Tibial nerve (tissue), 4 donors: ENCODE measurements around the gene AMELX. TPM values are rescaled to one million over a fixed set of nuclear protein-coding genes. Genes with fewer than 3 reads are reported as not detected.

Experiments
- DNase-seq, 2 donors: peaks; one replicate each; pipeline ENCODE4 v3.0.0-alpha.2; 2019; ENCODE audit warnings: low spot score in 2 of 2
- H3K27ac ChIP-seq, 4 donors: fragments of 200-600 bp; sonication (generic) in 3 of 4; one replicate each; pipeline ENCODE4 v1.5.1; 2017 to 2019; ENCODE audit warnings: mild to moderate bottlenecking in 1 of 4
- H3K27me3 ChIP-seq, 2 donors: fragments of 200-600 bp; sonication (generic) in 1 of 2; one replicate each; pipeline versions ENCODE4 v1.5.1 to v1.6.0; 2017 to 2019
- H3K36me3 ChIP-seq, 3 donors: fragments of 200-600 bp; sonication (generic); one replicate each; pipeline ENCODE4 v1.5.1; 2018 to 2019
- H3K4me1 ChIP-seq, 4 donors: fragments of 200-600 bp; sonication (generic) in 3 of 4; one replicate each; pipeline ENCODE4 v1.5.1; 2017 to 2019
- H3K4me3 ChIP-seq, 4 donors: fragments of 200-600 bp; sonication (generic) in 3 of 4; one replicate each; pipeline ENCODE4 v1.5.1; 2017 to 2019; ENCODE audit warnings: mild to moderate bottlenecking in 1 of 4, moderate library complexity in 1 of 4
- H3K9me3 ChIP-seq, 4 donors: fragments of 200-600 bp; sonication (generic) in 3 of 4; one replicate each; pipeline ENCODE4 v1.5.1; 2017 to 2019
- EP300 ChIP-seq, 2 donors: sonication (generic); formaldehyde crosslinking; IDR thresholded peaks; one replicate each; pipeline ENCODE4 v1.6.1; 2017; ENCODE audit warnings: antibody characterized with exemption in 2 of 2, mild to moderate bottlenecking in 1 of 2
- POLR2A ChIP-seq, 2 donors: fragments of 450-650 bp; IDR thresholded peaks; one replicate each; pipeline ENCODE4 v1.6.1; 2017; ENCODE audit warnings: antibody characterized with exemption in 2 of 2, mild to moderate bottlenecking in 2 of 2, moderate library complexity in 2 of 2
- WGBS, 2 donors: methylation state at CpG; one replicate each; pipeline ENCODE4 v1.1.5; 2018; 5-methylcytosine and 5-hydroxymethylcytosine counted together
- total RNA-seq, 4 donors: library from RNA; depleted of rRNA; stranded (reverse); fragments of >200 nt; gene quantifications; one replicate each; pipeline ENCODE4 v1.1.0, GENCODE V29; 2016
- TF ChIP-seq, protein P1 (sequence below), 5 experiments: fragments of 200-600 bp in 3 of 5; fragments of 450-650 bp in 2 of 5; sonication (generic) in 3 of 5; IDR thresholded peaks; one replicate each; pipeline ENCODE4 v1.5.1; 2016 to 2019; ENCODE audit warnings: antibody characterized with exemption in 5 of 5, mild to moderate bottlenecking in 3 of 5, moderate library complexity in 2 of 5

Gene AMELX
- total RNA-seq, 4 donors from 2014 or later = not detected

GRCh38 chrX:11273544-11273943, 19.7 kb upstream of the AMELX start:
- Histone ChIP-seq H3K36me3 (no peaks in the 10 kb centered on the region), H3K27ac (no peak overlapping the region), H3K27me3 (no peaks in the 10 kb centered on the region), H3K4me1 (no peaks in the 10 kb centered on the region), H3K9me3 (no peaks in the 10 kb centered on the region), H3K4me3 (no peak overlapping the region)
- WGBS, 2 donors = 81 to 89% methylated on average over 1 of the region's 1 CpG
- TF ChIP-seq POLR2A (IDR thresholded peaks at IDR 0.05) (no peak), EP300 (IDR thresholded peaks at IDR 0.05) (no peak)
- TF ChIP-seq, protein P1, sequence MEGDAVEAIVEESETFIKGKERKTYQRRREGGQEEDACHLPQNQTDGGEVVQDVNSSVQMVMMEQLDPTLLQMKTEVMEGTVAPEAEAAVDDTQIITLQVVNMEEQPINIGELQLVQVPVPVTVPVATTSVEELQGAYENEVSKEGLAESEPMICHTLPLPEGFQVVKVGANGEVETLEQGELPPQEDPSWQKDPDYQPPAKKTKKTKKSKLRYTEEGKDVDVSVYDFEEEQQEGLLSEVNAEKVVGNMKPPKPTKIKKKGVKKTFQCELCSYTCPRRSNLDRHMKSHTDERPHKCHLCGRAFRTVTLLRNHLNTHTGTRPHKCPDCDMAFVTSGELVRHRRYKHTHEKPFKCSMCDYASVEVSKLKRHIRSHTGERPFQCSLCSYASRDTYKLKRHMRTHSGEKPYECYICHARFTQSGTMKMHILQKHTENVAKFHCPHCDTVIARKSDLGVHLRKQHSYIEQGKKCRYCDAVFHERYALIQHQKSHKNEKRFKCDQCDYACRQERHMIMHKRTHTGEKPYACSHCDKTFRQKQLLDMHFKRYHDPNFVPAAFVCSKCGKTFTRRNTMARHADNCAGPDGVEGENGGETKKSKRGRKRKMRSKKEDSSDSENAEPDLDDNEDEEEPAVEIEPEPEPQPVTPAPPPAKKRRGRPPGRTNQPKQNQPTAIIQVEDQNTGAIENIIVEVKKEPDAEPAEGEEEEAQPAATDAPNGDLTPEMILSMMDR (IDR thresholded peaks at IDR 0.05) = no peak
- DNase-seq = no peak

GRCh38 chrX:11282043-11282442, 11.2 kb upstream of the AMELX start:
- Histone ChIP-seq H3K36me3 (no peaks in the 10 kb centered on the region), H3K27me3 (no peaks in the 10 kb centered on the region), H3K4me1 (no peaks in the 10 kb centered on the region), H3K27ac (no peak overlapping the region), H3K9me3 (no peaks in the 10 kb centered on the region), H3K4me3 (no peak overlapping the region)
- 28 to 71% methylated on average over 2 of the region's 2 CpGs for WGBS, 2 donors
- no peak for DNase-seq
- TF ChIP-seq EP300 (IDR thresholded peaks at IDR 0.05) = no peak
- no peak for TF ChIP-seq POLR2A (IDR thresholded peaks at IDR 0.05)
- TF ChIP-seq, protein P1 (IDR thresholded peaks at IDR 0.05) = no peak

DNA sequence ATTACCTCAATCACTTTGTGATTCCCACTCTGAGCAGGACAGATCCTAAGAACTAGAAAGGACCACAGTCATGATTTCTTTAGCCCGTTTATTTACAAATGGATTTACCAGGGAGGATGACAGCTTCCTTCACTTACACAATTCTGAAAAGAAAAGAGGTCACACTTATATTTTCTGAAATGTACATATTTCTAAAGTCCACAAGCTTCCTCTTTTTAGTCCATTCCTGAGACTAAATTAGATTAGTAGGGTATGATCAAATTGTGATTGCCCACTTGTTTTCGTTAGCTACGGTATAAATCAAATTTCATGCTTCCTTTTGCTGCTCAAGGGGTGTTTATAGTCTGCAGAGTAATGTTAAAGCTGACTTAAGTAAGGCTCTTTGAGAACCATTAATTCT, 7.6 kb upstream of the AMELX start:
- DNase-seq = no peak
- H3K4me1 ChIP-seq = no peaks in the 10 kb centered on the region
- H3K27ac ChIP-seq = no peak overlapping the region
- TF ChIP-seq, protein P1 (IDR thresholded peaks at IDR 0.05) = no peak
- TF ChIP-seq EP300 (IDR thresholded peaks at IDR 0.05) (no peak), POLR2A (IDR thresholded peaks at IDR 0.05) (no peak)
- H3K36me3 ChIP-seq = no peaks in the 10 kb centered on the region
- WGBS, 2 donors = 72 to 84% methylated on average over 3 of the region's 3 CpGs
- no peaks in the 10 kb centered on the region for H3K9me3 ChIP-seq
- no peaks in the 10 kb centered on the region for H3K27me3 ChIP-seq
- no peak overlapping the region for H3K4me3 ChIP-seq

DNA sequence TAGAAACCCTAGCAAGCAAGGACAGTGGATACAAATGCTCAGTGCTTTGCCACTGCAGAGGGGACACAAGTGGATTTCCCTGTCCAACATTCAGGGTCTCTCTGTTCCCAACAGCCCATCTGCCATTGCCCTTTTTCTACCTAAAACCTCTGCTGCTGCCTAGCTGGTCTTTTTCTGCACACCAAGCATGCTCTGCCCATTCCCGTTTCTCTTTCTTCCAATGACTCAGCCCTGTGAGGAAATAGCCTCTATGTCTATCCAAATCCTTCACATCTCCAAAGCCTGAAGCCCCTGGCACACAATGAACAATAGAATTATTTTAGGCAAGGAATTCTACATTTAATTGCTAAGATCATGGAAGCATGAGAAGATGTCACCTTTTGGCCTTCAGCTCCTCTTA, 5.7 kb upstream of the AMELX start:
- H3K27ac ChIP-seq = no peak overlapping the region
- no peak for TF ChIP-seq POLR2A (IDR thresholded peaks at IDR 0.05)
- TF ChIP-seq, protein P1 (IDR thresholded peaks at IDR 0.05) = no peak
- no peak for TF ChIP-seq EP300 (IDR thresholded peaks at IDR 0.05)
- H3K4me1 ChIP-seq = no peaks in the 10 kb centered on the region
- H3K36me3 ChIP-seq = no peaks in the 10 kb centered on the region
- 42 to 58% methylated on average over 1 of the region's 1 CpG for WGBS, 2 donors
- no peaks in the 10 kb centered on the region for H3K9me3 ChIP-seq
- no peaks in the 10 kb centered on the region for H3K27me3 ChIP-seq
- no peak overlapping the region for H3K4me3 ChIP-seq
- no peak for DNase-seq

DNA sequence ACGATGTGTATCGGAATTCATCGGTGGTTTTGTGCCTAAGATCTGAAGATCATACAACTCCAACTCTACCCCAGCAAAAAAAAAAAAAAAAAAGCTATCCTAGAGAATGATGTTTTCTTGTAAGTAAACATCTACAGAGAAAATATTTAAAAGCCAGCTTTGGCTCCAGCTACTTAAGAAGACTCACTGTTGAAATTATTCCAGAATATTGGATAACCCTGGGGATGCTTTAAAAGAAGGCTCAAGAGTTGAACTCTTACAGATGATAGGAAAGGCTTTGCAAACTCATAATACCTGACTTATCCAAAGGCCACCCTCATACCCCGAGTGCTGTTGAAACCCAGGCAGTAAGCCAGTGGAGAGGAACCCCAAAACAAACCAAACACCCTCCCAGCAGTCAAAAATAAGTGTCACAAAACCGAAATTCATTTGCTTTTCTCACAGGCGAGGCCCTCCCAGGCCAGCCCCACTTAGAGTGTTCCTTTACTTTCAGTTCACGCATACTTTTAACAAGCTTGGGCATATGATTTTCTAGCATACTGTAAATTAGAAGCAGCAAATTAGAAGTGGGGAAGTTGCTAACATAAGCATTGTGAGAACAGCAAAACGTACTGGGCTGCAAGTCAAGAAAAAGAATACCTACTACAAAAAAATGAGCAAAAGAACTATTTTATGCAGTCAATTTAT, 2.7 kb upstream of the AMELX start:
- Histone ChIP-seq H3K36me3 (no peaks in the 10 kb centered on the region), H3K4me1 (no peaks in the 10 kb centered on the region), H3K9me3 (no peaks in the 10 kb centered on the region), H3K27ac (no peak overlapping the region), H3K27me3 (no peaks in the 10 kb centered on the region), H3K4me3 (no peak overlapping the region)
- no peak for DNase-seq
- no peak for TF ChIP-seq POLR2A (IDR thresholded peaks at IDR 0.05)
- TF ChIP-seq EP300 (IDR thresholded peaks at IDR 0.05) = no peak
- TF ChIP-seq, protein P1 (IDR thresholded peaks at IDR 0.05) = no peak
- 61 to 77% methylated on average over 8 of the region's 8 CpGs for WGBS, 2 donors
